Left renal pelvis (tissue), 4 donors: Measurements from ENCODE around the gene NINL. TPM values are rescaled to one million over a fixed set of nuclear protein-coding genes. Genes with fewer than 3 reads are reported as not detected.
"Not testable (repeated sequence)": the region's sequence is repeated elsewhere in the genome, so short reads cannot be mapped to it uniquely, and the experiment has no call there.

ENCODE experiments used
- DNase-seq, 4 donors: peaks; one replicate each; pipeline ENCODE4 v3.0.0-alpha.2; 2013; ENCODE audit warnings: low read depth in 4 of 4, low spot score in 3 of 4
- polyA plus RNA-seq, 4 donors: library from polyadenylated mRNA; unstranded; fragments of 120-200 nt; gene quantifications; one replicate each; pipeline ENCODE4 v1.2.1, GENCODE V29; 2013; ENCODE audit not compliant: insufficient read length in 4 of 4

The NINL gene
- polyA plus RNA-seq, 4 donors: 30.1 to 53.6 (median 44.1) TPM

DNA sequence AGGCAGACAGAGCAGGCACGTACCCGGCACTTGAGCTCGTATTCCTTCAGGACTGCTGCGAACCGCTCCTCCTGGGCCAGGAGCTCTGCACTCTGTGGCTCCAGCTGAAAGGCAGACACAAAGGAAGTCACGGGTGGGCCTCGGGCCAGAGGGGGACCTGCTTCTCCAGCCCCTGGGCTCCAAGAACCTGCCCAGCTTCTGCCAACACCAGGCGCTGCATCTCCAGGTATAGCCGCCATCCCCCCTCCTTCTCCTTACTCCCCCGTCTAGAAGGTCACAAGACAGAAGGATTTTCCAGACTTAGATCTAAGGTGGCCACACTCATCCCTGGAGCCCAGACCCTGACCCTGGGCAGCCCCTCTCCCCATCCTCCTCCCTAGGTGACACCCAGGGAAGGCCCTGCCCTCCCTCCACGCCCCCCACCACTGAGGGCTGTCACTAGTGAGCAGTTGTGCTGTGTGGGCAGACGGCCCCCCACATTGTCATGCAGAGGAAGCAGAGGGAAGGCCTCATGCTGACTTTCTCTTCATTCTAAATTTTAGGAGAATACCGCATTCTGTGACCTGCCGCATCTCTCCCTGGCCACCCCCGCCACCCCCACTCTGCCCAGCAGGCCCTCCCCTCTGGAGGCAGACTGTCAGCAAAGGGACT, 96.0 kb downstream of the NINL start:
- no peak for DNase-seq

DNA sequence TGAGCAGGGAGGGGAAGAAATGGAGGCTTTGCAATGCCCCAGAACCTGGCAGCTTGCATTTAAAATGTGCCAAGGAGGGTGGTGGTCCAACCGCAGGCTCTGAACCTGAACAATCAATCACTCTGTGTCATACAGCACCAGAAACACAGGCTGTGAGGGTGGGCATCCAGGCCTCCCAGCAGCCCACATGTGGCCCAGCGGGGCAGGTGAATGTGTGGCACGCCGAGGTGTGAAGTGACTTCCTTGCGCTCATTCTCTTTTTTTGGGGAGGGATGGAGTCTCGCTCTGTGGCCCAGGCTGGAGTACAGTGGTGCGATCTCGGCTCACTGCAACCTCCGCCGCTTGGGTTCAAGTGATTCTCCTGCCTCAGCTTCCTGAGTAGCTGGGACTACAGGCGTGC, 97.4 kb downstream of the NINL start:
- no peak for DNase-seq

DNA sequence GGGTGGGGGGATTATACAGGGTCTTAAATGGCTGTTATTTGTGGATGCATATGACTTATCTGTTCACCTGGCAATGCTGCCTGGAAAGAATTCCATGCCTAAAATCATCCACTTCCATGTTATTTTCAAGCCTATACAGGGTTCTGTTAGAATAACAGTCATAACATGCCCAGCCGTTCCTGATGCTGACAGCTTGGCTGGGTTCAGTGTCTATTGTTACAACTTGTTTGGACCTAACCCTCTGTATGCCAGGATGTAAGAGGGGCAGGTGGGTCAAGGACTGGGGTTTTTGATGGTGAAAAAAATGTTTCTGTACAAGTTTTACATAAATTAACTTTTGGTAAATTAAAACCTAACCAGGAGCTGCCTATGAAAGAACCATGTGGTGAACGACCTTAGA, 98.0 kb downstream of the NINL start:
- no peak for DNase-seq

DNA sequence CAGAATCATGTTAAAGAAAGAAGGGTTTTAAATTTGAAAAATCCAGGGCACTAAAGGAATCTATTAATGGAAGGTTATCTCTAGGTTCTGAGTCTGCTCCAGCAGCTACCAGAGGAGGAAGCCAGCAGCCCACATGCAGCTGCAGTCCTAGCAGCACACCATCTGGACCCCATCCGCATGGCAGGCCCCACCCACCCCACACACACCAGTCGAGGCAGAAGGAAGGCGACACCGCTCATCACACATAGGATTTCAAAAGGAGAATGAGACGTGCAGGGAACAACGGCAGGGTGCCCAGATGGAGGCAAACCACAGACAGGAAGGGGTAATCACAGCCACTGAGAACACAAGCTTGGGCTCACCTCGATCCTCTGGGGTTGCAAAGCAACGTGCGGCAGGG, 99.0 kb downstream of the NINL start:
- no peak for DNase-seq

DNA sequence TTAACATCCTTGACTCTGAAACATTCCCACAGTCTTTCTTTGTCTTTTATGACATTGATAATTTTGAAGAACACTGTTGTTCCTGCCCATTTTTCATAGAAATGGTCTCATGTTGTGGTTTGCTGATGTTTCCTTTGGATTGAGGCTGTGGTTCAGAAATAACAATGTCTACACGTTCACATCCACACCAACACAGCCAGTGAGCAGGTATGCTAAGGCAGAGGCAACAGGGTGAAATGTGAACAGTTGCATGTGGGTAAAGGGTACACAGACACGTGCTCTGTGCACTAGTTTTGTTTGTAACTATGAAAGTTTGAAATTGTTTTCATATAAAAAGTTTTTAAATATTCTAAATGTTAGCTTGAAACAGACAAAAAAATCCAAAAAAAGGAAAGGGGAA, 99.5 kb downstream of the NINL start:
- DNase-seq: no peak

DNA sequence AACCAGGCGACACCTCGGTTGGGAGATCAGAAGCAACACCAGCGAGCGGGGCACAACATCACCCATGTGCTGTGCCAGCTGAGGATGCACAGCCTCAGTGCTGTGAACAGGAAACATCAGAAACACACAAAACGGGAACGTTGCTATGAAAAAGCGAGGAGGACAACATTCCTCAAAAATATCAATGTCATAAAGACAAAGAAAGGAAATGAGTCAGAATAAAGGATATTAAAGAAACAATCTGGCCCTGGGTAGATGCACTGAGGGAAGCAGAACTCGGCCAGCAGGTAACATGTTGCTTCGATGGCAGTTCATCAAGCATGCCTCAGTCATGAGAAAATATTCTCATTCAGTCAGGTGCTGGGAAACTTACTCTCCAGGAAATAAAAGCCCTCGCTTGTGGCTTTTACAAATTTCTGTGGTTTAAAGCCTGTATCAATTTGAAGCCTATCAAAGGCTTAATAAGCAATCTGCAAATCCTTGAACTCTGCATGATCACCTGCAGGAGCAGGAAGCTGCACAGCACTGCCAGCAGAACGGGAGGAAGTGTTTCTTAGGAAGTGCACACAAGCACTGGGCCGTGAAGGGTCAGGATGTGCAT, 100.3 kb downstream of the NINL start:
- no peak for DNase-seq

DNA sequence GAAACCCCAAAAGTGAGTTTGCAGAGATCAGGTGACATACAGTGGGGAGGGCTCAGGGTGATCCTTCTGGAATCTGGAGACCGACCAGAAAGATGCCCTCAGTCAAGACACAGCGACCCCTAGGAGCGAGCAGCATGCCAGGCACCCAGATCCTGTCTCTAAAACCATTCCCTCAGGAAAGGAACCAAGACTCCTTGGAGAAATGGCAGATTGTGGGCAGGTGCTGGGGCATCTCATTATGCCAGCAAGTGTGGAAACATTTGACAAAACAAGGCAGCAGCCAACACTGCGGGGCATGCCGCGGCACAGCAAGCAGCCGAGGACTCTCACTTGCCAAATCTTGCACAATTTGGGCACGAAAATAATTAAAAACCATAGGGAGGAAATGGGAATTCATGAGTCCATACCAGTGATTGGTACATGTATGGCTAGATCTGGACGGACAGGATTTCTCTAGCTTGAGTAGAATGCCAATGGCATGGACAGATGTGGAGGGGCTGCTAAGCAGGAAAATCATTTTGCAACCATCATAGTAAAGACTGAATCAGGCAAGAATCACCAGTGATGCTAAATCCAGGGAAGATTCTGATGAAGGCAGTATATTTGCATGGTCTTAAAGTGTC, 101.0 kb downstream of the NINL start:
- no peak for DNase-seq

DNA sequence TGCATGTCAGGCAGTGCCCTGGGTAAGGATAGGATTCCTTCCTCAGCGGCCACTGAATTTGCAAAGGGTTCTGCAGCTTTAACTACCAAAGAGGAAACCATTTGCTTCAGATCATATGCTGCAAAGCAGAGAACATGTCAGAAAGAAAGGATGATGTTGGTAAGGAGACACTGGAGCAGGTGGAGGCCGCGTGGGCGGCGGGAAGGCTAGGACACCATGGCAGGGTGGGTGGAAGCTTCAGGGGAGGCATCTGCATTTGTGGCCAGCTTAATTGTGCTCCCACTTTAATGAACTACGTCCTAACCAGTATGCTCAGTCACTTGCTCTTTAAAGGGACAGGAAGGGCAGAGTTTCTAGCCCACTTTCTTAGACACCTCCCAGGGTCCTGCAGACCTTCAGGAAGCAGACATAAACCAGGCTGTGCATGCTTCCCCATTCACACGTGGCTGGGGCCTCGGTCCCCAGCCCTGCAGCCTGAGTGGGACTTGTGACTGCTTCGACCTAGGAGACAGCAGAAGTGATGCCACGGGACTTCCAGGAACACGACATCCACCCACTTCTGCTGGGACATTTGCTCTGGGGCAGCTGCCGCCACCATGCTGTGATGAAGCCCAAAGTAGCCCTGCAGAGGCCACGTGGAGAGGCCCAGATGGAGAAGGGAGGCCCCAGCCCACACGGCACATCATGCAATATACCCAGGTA, 101.7 kb downstream of the NINL start:
- no peak for DNase-seq

DNA sequence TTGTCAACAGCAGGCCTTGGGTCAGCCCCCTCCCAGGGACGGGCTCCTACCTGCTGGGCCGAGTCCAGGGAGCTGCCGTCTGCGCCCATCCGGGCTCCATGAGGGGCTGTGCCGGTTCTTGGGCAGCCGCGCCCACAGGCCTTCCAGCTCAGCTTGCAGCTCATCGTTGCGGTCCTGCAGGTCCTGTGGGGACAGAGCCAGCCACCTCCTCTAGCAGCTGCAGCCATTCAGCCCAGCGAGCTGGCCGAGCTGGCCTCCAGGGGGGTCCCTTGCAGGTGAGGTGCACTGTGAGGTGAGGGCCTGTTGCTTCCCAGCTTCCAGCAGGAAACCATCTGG, 103.4 kb downstream of the NINL start:
- DNase-seq: no peak

DNA sequence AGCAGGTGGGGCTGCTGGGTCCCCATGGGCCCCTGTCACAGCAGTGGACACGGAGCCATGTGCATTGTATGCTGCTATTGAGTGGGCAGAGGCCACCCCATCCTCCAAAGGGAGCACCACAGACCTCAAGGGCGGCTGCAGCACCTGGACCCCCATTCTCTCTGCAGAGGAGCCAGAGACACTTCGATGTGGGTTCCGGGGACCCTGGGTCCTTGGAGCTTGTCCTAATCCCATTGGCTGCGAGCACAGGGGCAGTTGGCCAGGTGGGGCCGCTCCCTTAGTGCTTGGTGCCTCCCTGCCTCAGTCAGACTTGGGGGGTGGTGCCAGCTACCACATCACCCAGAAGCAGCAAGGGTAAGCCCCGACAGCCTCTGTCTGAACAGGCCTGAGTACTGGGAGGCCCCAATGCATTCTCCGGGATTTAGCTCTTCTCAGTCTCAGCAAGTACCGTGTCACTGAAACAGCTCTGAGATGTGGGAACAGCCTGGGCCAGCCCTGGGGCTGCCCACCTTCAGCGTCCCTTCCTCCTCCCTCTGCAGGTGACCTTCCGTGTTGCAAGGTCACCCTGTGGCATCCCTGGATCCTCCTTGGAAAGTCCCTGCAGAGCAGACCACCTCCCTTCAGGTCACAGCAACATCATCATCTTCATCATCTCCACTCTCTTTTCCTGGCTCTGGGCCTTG, 104.0 kb downstream of the NINL start:
- no peak for DNase-seq

DNA sequence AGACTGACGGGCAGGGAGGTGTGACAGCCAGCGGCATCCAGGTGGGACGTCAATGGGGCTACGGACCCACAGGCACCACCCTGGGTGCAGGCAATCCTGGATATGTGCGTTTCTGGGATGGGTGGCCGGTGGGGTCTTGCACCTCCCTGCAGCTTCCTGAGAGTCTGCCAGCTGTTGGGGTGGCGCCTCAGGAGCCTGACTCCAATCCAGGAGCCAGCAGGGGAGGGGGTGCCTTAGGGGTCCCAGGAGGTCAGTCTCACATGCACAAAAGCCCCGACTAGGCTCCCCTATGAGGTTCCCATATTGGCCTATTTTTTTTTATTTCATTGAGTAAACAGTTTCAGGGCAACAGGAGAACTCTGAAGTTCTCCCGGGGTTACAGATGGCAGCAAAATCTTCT, 104.5 kb downstream of the NINL start:
- DNase-seq: no peak

DNA sequence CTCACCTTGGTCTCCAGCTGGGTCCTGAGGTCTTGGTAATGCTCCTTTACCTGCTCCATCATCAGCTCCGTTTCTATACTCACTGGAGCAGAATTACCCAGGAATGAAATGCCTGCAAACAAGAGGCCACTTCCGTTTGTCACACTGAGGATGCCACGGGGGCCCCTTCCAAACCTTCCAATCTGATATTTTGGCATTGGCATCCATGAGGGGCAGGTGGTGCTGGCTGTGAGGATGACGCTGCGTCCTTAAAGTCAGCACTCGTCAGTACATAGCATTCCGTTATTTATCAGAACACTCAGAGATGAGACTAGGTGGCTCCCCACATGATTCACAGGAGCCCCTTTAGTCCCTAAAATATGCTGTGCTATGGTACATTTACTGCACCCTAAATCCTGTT, 105.2 kb downstream of the NINL start:
- no peak for DNase-seq

DNA sequence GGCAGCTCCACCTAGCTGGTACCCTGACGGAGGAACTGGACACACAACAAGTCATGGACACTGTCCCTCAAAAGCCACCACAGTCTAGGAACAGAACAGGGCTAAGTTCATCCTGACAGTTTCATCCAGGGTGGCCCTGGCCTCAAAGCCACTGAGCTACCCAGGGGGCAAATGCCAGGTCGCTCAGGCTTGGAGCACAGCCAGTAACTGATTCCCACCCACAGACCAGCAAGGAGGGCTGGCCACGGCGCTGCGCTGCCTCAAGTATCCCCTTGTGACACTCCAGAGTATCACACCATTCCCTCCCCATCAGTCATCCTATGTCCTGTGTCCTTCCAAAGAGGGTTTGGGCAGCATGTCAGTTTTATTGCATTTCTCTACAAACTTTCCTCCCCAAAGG, 105.7 kb downstream of the NINL start:
- no peak for DNase-seq

DNA sequence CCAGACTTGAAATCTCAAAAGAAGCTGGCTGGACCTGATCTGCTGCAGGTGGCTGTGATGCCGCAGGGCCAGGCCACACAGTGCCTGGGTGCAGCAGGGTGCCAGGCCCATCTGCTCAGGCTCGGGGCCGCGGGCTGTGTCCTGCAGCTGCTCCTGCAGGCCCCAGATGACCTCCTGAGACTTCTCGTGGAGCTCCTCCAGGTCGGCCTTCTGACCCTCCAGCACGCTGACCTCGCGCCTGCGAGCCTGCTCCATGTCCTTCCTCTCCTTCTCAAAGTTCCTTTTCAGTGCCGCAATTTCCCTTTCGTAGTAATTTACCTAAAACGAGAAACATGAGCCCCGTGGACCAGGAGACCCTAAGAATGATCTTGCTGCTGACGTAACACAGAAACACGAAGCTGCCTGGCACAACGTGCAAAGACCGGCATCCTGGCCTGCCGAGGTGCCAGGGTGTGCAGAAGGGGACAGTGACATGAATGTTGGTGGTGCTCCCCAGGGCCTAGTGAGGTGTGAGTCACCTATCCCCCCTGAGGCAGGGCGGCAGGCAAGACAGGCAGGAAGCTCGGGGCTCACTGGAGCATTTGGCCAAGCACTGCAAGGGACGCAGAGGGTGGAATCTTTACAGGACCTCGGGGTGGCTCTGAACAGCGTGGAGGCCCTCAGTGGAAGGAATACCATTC, 106.3 kb downstream of the NINL start:
- no peak for DNase-seq

DNA sequence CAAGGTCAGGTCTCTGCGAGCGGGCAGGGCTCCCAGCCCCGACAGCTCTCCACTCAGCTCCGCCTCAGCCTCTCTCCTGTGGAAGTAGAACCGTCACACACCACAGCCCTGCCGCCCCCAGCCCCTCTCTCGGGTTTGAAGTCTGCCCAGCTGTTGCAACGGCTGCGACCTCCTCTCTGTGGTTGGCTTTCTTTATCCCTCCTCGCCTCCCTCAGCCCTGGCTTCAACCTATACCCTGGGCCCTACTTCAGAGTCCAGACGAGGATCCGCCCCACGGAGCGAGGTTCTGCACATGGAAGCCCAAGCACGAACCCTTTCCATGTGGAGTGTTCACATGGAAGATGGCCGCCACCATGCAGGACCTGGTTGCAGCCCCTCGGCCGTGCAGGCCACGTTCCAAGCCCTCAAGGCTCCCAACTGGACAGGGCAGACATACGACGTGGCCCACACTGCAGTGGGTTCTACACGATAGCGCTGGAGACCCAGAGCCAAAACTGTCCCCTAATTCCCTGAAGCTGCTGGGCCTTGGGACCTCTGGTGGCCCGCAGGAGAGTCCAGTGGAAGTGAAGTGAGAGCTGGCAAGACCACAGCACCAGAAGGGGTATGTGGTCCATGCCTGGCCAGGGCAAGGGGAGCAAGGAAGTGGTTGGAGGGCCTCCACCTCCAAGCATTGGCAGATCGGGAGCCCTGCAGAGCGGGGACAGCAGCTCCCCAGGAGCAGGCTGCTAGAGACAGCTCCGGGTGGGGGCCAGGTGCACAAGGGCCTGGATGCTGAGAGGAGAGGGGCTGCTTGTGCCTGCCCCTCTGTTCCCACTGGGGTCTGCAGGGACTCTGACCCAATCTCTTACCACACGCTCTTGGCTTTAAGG, 108.1 kb downstream of the NINL start:
- no peak for DNase-seq

DNA sequence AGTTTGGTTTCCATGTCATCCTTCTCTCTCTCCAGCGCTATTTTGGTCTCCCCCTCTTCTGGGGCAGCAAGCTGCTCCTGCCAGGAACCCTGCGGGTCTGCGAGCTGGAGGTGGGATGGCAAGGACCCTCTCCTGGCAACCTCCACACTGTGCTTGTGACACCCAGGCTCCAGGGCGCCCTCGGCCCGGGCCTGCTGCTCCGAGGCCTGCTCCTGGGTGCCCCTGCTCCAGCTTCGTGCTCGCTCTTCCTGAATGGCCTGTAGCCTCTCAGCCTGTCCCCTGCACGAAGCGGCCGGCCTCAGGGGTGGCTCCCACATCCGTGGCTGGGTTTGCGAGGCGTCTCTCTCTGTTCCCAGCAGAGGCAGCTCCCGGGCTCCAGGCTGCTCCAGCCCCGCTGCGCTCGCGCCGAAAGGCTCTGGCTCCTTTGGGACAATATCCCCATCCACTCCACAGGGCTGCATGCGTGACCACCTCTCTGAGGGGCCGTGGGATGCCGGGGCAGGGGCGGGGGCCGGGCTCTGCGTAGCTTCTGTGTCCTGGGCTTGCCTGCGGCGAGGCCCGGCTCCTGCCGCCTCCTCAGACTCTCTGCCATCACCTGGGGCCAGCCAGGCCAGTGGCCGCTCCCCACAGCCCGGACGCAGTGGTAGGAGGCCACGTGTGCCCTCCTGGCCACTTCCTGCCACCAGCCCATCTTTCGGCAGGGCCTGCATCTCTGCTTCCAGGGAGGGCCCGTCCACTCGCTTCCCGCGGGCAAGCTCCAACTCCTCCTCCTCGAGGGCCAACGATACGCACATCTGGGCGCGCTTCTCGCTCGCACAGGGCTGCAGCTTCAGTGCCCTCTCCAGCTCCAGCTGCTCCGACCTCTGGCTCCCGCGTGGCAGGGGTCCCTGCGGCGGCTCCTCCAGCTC, 109.0 kb downstream of the NINL start:
- DNase-seq: no peak

DNA sequence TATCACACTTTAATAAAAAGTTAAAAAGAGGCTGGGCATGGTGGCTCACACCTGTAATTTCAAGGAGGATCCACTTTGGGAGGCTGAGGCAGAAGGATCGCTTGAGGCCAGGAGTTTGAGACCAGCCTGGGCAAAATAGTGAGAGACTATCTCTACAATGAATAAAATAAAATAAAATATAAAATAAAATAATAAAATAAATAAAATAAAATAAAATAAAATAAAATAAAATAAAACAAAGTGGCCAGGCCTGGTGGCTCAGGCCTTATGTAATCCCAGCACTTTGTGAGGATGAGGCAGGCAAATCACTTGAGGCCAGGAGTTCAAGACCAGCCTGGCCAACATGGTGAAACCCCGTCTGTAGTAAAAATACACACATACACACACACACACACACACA, 112.0 kb downstream of the NINL start:
- not testable (repeated sequence) for DNase-seq

DNA sequence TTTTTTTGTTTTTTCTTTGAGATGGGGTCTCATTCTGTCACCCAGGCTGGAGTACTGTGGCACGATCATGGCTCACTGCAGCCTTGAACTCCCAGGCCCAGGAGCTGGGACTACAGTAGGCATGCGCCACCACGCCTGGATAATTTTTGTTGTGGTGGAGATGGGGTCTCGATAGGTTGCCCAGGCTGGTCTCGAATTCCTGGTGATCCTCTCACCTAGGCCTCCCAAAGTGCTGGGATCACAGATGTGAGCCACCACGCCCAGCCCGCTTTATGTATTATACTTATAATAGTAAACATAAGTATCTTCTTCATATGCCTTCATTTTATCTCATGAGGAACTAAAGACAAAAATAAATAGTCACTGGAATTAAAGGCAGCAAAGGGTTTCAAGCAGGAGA, 114.3 kb downstream of the NINL start:
- no peak for DNase-seq

DNA sequence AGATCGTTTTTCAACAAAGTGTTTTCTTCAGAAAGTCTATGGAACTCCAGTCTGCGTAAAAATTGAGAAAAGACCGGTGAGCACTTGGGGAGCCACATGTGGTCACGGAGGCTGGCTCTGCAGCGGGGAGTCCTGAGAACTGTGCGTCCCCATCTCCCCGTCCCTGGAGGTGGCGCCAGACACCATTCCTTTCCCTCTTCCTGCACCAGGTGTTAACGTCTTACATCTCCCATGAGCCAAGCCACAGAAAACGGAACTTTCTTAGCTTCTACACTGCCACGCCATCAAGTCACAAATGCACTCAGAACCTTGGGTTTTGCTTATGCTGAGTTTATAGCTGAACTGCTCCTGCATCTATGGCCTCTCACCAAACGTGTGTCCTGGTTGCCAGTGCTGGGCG, 115.3 kb downstream of the NINL start:
- DNase-seq: no peak
